SW 1271 (cell line): Measurements from ENCODE around the gene USP54.

Experiments used
- DNase-seq, 2 experiments: peaks; one replicate each; lab custom pipeline; 2025; lab: John Stamatoyannopoulos, UW

Gene USP54

GRCh38 chr10:73465978-73466726 is 125.0 kb downstream of the USP54 start:
- DNase-seq: no peak

- DNase-seq: no peak
These were observed 130.2 kb downstream of the USP54 start for GRCh38 chr10:73460897-73461296.

- DNase-seq: no peak
These were observed 131.3 kb downstream of the USP54 start for GRCh38 chr10:73459683-73460314.

GRCh38 chr10:73456187-73456890 is 134.8 kb downstream of the USP54 start:
- DNase-seq: no peak

- no peak for DNase-seq
These were observed 142.0 kb downstream of the USP54 start for GRCh38 chr10:73449113-73449512.

GRCh38 chr10:73448384-73448783 is 142.8 kb downstream of the USP54 start:
- DNase-seq: no peak
